HEK293T (cell line): Measurements from ENCODE around the gene GNE.
"Not testable (repeated sequence)": the region's sequence is repeated elsewhere in the genome, so short reads cannot be mapped to it uniquely, and the experiment has no call there.

Source experiments
- CTCF ChIA-PET: fragments of 350-600 bp; formaldehyde crosslinking; extraction: SDS; loops from one replicate; lab custom pipeline; 2021; ENCODE audit warnings: antibody characterized with exemption, inconsistent platforms; lab: Yijun Ruan, JAX
- POLR2A ChIA-PET: fragments of 350-600 bp; formaldehyde crosslinking; extraction: SDS; loops from one replicate; lab custom pipeline; 2020; ENCODE audit warnings: antibody characterized with exemption, inconsistent platforms; lab: Yijun Ruan, JAX
- DNase-seq: peaks from one replicate; pipeline ENCODE4 v3.0.0; 2012; ENCODE audit warnings: mixed read lengths; ENCODE audit errors: extremely low spot score
- ARNT ChIP-seq: fragments of 450-650 bp; IDR thresholded peaks from 2 replicates; pipeline ENCODE4 v1.6.1; 2017; ENCODE audit warnings: mild to moderate bottlenecking
- BHLHE40 ChIP-seq: fragments of 450-650 bp; IDR thresholded peaks from 2 replicates; pipeline ENCODE4 v1.6.1; 2016; ENCODE audit warnings: mild to moderate bottlenecking, moderate library complexity, borderline replicate concordance
- CTBP1 ChIP-seq: fragments of 450-650 bp; IDR thresholded peaks from 2 replicates; pipeline ENCODE4 v1.6.1; 2016; ENCODE audit warnings: borderline replicate concordance
- ELF4 ChIP-seq: fragments of 450-650 bp; IDR thresholded peaks from 2 replicates; pipeline ENCODE4 v1.6.1; 2017; ENCODE audit warnings: antibody characterized with exemption
- FOXA1 ChIP-seq: fragments of 450-650 bp; IDR thresholded peaks from 2 replicates; pipeline ENCODE4 v1.6.1; 2016; ENCODE audit warnings: mild to moderate bottlenecking
- FOXK2 ChIP-seq: fragments of 450-650 bp; IDR thresholded peaks from 2 replicates; pipeline ENCODE4 v1.6.1; 2016; ENCODE audit warnings: mild to moderate bottlenecking
- FOXM1 ChIP-seq: fragments of 450-650 bp; IDR thresholded peaks from 2 replicates; pipeline ENCODE4 v1.6.1; 2017; ENCODE audit warnings: mild to moderate bottlenecking, borderline replicate concordance
- HDGF ChIP-seq: fragments of 450-650 bp; IDR thresholded peaks from 2 replicates; pipeline ENCODE4 v1.6.1; 2017; ENCODE audit warnings: antibody characterized with exemption, borderline replicate concordance
- L3MBTL2 ChIP-seq: fragments of 450-650 bp; conservative IDR thresholded peaks from 2 replicates; pipeline ENCODE4 v1.6.1; 2016; ENCODE audit warnings: mild to moderate bottlenecking
- LEF1 ChIP-seq: fragments of 450-650 bp; IDR thresholded peaks from 2 replicates; pipeline ENCODE4 v1.6.1; 2017; ENCODE audit warnings: mild to moderate bottlenecking, borderline replicate concordance
- NFRKB ChIP-seq: fragments of 450-650 bp; IDR thresholded peaks from 2 replicates; pipeline ENCODE4 v1.6.1; 2016; ENCODE audit warnings: mild to moderate bottlenecking, moderate library complexity
- PKNOX1 ChIP-seq: fragments of 450-650 bp; IDR thresholded peaks from 2 replicates; pipeline ENCODE4 v1.6.1; 2016
- SP1 ChIP-seq: fragments of 450-650 bp; IDR thresholded peaks from 2 replicates; pipeline ENCODE4 v1.6.1; 2017
- SUZ12 ChIP-seq: fragments of 450-650 bp; IDR thresholded peaks from 2 replicates; pipeline ENCODE4 v1.6.1; 2016; ENCODE audit warnings: mild to moderate bottlenecking
- TARDBP ChIP-seq: fragments of 450-650 bp; IDR thresholded peaks from 2 replicates; pipeline ENCODE4 v1.6.1; 2016
- ZNF384 ChIP-seq: fragments of 450-650 bp; IDR thresholded peaks from 2 replicates; pipeline ENCODE4 v1.6.1; 2016

GNE gene

GRCh38 chr9:36188212-36188611 lies 70.0 kb downstream of the GNE start:
- no peak for DNase-seq
- ChIA-PET POLR2A (no interaction called here), CTCF (no interaction called here)
- TF ChIP-seq BHLHE40: no peak

GRCh38 chr9:36187414-36187813 lies 70.8 kb downstream of the GNE start:
- POLR2A ChIA-PET: no interaction called here
- CTCF ChIA-PET: no interaction called here
- DNase-seq: no peak
- TF ChIP-seq LEF1: no peak
- TF ChIP-seq SP1: no peak
- TF ChIP-seq ZNF384: no peak
- TF ChIP-seq ARNT: no peak
- TF ChIP-seq TARDBP: no peak
- no peak for TF ChIP-seq NFRKB
- no peak for TF ChIP-seq ELF4
- TF ChIP-seq FOXK2: no peak
- no peak for TF ChIP-seq CTBP1
- TF ChIP-seq FOXA1: no peak
- no peak for TF ChIP-seq SUZ12
- TF ChIP-seq HDGF: no peak
- no peak for TF ChIP-seq L3MBTL2
- TF ChIP-seq BHLHE40: no peak
- TF ChIP-seq PKNOX1: no peak
- no peak for TF ChIP-seq FOXM1

GRCh38 chr9:36180243-36180642 lies 78.0 kb downstream of the GNE start:
- CTCF ChIA-PET, DNase-seq, POLR2A ChIA-PET: not testable (repeated sequence)

- ChIA-PET POLR2A (no interaction called here), CTCF (no interaction called here)
- TF ChIP-seq ZNF384 (no peak), SP1 (no peak), HDGF (no peak), SUZ12 (no peak), FOXA1 (no peak), TARDBP (no peak), PKNOX1 (no peak), L3MBTL2 (no peak), LEF1 (no peak), NFRKB (no peak), ARNT (no peak), ELF4 (no peak), BHLHE40 (no peak)
- DNase-seq: no peak
These were observed 80.7 kb downstream of the GNE start for GRCh38 chr9:36177571-36177970.

GRCh38 chr9:36176496-36176895 lies 81.8 kb downstream of the GNE start:
- POLR2A ChIA-PET, DNase-seq, CTCF ChIA-PET: not testable (repeated sequence)

- DNase-seq, POLR2A ChIA-PET, CTCF ChIA-PET: not testable (repeated sequence)
These were observed 83.0 kb downstream of the GNE start for GRCh38 chr9:36175209-36175608.

GRCh38 chr9:36174731-36175130 lies 83.5 kb downstream of the GNE start:
- POLR2A ChIA-PET: interaction anchor here (1.6 kb wide), 1 partner anchor 16 kb away, joined by 4 read pairs; no protein-coding TSS in a partner anchor
- CTCF ChIA-PET: no interaction called here
- TF ChIP-seq CTBP1 (no peak), BHLHE40 (no peak)
- DNase-seq: no peak

GRCh38 chr9:36174271-36174670 lies 84.0 kb downstream of the GNE start:
- TF ChIP-seq HDGF: no peak
- POLR2A ChIA-PET: interaction anchor here (1.6 kb wide), 1 partner anchor 16 kb away, joined by 4 read pairs; no protein-coding TSS in a partner anchor
- no peak for DNase-seq
- CTCF ChIA-PET: no interaction called here

GRCh38 chr9:36173861-36174260 lies 84.4 kb downstream of the GNE start:
- CTCF ChIA-PET: no interaction called here
- DNase-seq: no peak
- POLR2A ChIA-PET: interaction anchor here (1.6 kb wide), 1 partner anchor 17 kb away, joined by 4 read pairs; no protein-coding TSS in a partner anchor
- TF ChIP-seq ARNT (no peak), BHLHE40 (no peak), FOXA1 (no peak), NFRKB (no peak), SUZ12 (no peak), LEF1 (no peak), L3MBTL2 (no peak), PKNOX1 (no peak), HDGF (no peak), TARDBP (no peak), CTBP1 (no peak), FOXM1 (no peak), FOXK2 (no peak)
